Measurements from ENCODE around the gene BRIP1.

BRIP1 gene

DNA sequence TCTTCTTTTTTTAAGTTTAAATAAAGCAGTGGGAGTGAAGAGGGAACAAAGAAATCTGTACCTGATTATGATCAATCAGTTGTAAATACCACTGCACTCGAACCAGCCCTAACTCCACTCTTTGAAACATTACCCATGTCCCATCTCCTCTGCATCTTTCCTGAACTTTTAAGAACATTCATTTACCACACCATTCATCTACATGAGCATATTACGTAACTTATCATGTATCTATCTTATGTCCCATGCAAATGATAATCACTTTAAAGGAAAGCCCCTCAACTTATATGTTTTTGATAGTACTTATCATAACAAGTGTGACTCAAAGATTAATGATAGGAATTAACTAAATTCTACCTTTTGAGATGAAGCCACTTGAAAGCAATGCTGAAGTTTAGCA lies 10.7 kb upstream of the BRIP1 start:
- H3K4ac ChIP-seq (ENCODE audit: low read depth, low read length), result no peak overlapping the region
- no peak overlapping the region for H3K27ac ChIP-seq (ENCODE audit: low read depth, low read length)
- WGBS (ENCODE audit: extremely low coverage, insufficient coverage, low lambda C conversion rate), result no CpG with 5 or more reads among the region's 2 CpGs
- no peaks in the 10 kb centered on the region for H3K4me1 ChIP-seq (ENCODE audit: control insufficient read depth, low read depth, low read length)
- no peak overlapping the region for H3K18ac ChIP-seq (ENCODE audit: low read length)
- H4K8ac ChIP-seq (ENCODE audit: low read depth, low read length), result no peak overlapping the region
- H3K9ac ChIP-seq (ENCODE audit: low read length), result no peak overlapping the region
- no peaks in the 10 kb centered on the region for H3K27me3 ChIP-seq (ENCODE audit: insufficient read depth, low read length, poor library complexity)
- no peak overlapping the region for H3K56ac ChIP-seq (ENCODE audit: low read length)
- no peaks in the 10 kb centered on the region for H3K79me1 ChIP-seq (ENCODE audit: low read length)
- no peak overlapping the region for H3K23ac ChIP-seq (ENCODE audit: low read length)
- no peak overlapping the region for H2BK15ac ChIP-seq (replicated peaks; ENCODE audit: low read depth)
- H2BK120ac ChIP-seq (ENCODE audit: low read depth, low read length), result no peak overlapping the region
- no peak overlapping the region for H2AK5ac ChIP-seq (ENCODE audit: low read length)
- no peak overlapping the region for H3K4me3 ChIP-seq (ENCODE audit: low read length)
- H3K79me2 ChIP-seq (ENCODE audit: control insufficient read depth, insufficient read depth, low read length), result no peaks in the 10 kb centered on the region
- H3K4me2 ChIP-seq (ENCODE audit: low read length), result no peak overlapping the region
- no peak overlapping the region for H2BK5ac ChIP-seq (ENCODE audit: low read length)
- DNase-seq, result no peak
- H3K36me3 ChIP-seq (ENCODE audit: control insufficient read depth, insufficient read depth, low read length), result no peaks in the 10 kb centered on the region
- H4K5ac ChIP-seq (ENCODE audit: low read length), result no peak overlapping the region

- H3K56ac ChIP-seq (ENCODE audit: low read length), result no peak overlapping the region
- H4K8ac ChIP-seq (ENCODE audit: low read depth, low read length), result no peak overlapping the region
- no peak overlapping the region for H3K18ac ChIP-seq (ENCODE audit: low read length)
- no CpG with 5 or more reads among the region's 3 CpGs for WGBS (ENCODE audit: extremely low coverage, insufficient coverage, low lambda C conversion rate)
- no peak overlapping the region for H2BK15ac ChIP-seq (replicated peaks; ENCODE audit: low read depth)
- no peaks in the 10 kb centered on the region for H3K36me3 ChIP-seq (ENCODE audit: control insufficient read depth, insufficient read depth, low read length)
- no peak overlapping the region for H2BK120ac ChIP-seq (ENCODE audit: low read depth, low read length)
- no peak overlapping the region for H3K27ac ChIP-seq (ENCODE audit: low read depth, low read length)
- H3K4me1 ChIP-seq (ENCODE audit: control insufficient read depth, low read depth, low read length), result no peaks in the 10 kb centered on the region
- H3K23ac ChIP-seq (ENCODE audit: low read length), result no peak overlapping the region
- no peaks in the 10 kb centered on the region for H3K27me3 ChIP-seq (ENCODE audit: insufficient read depth, low read length, poor library complexity)
- no peak overlapping the region for H2AK5ac ChIP-seq (ENCODE audit: low read length)
- H3K4me2 ChIP-seq (ENCODE audit: low read length), result no peak overlapping the region
- H3K79me2 ChIP-seq (ENCODE audit: control insufficient read depth, insufficient read depth, low read length), result no peaks in the 10 kb centered on the region
- H3K4ac ChIP-seq (ENCODE audit: low read depth, low read length), result no peak overlapping the region
- H3K9ac ChIP-seq (ENCODE audit: low read length), result no peak overlapping the region
- no peak overlapping the region for H4K5ac ChIP-seq (ENCODE audit: low read length)
- H3K4me3 ChIP-seq (ENCODE audit: low read length), result no peak overlapping the region
- no peaks in the 10 kb centered on the region for H3K79me1 ChIP-seq (ENCODE audit: low read length)
- DNase-seq, result no peak
- H2BK5ac ChIP-seq (ENCODE audit: low read length), result no peak overlapping the region
Observed at GRCh38 chr17:61872099-61872498, 8.8 kb upstream of the BRIP1 start.

- Histone ChIP-seq H3K18ac (ENCODE audit: low read length) (no peak overlapping the region), H3K27me3 (ENCODE audit: insufficient read depth, low read length, poor library complexity) (no peaks in the 10 kb centered on the region), H3K79me1 (ENCODE audit: low read length) (no peaks in the 10 kb centered on the region), H3K4ac (ENCODE audit: low read depth, low read length) (no peak overlapping the region), H3K27ac (ENCODE audit: low read depth, low read length) (no peak overlapping the region), H3K36me3 (ENCODE audit: control insufficient read depth, insufficient read depth, low read length) (no peaks in the 10 kb centered on the region), H3K79me2 (ENCODE audit: control insufficient read depth, insufficient read depth, low read length) (no peaks in the 10 kb centered on the region), H4K5ac (ENCODE audit: low read length) (no peak overlapping the region), H3K56ac (ENCODE audit: low read length) (no peak overlapping the region), H3K9ac (ENCODE audit: low read length) (no peak overlapping the region), H2BK120ac (ENCODE audit: low read depth, low read length) (no peak overlapping the region), H3K4me3 (ENCODE audit: low read length) (no peak overlapping the region), H4K8ac (ENCODE audit: low read depth, low read length) (no peak overlapping the region), H3K23ac (ENCODE audit: low read length) (no peak overlapping the region), H2AK5ac (ENCODE audit: low read length) (no peak overlapping the region), H3K4me2 (ENCODE audit: low read length) (no peak overlapping the region), H2BK15ac (replicated peaks; ENCODE audit: low read depth) (no peak overlapping the region), H3K4me1 (ENCODE audit: control insufficient read depth, low read depth, low read length) (no peaks in the 10 kb centered on the region), H2BK5ac (ENCODE audit: low read length) (no peak overlapping the region)
- DNase-seq, result no peak
- no CpG with 5 or more reads among the region's 3 CpGs for WGBS (ENCODE audit: extremely low coverage, insufficient coverage, low lambda C conversion rate)
Observed at GRCh38 chr17:61869138-61869537, 5.8 kb upstream of the BRIP1 start.

DNA sequence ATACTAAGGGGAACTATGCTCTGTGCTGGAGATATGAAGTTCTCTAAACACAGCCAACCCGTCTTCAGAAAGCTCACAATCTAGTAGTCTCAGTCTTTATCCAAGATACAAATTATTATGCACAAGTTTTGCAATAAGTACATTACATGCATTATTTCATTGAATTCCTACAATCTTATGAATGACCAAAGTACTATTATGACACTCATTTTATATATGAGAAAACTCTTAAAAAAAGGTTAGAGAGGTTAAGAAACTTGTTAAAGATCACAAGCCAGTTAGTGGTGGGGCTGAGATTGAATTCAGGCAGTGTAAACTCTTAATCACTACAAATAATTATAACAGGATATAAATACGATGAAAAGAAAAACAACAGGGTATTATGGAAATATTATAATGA lies 4.7 kb upstream of the BRIP1 start:
- Histone ChIP-seq H4K8ac (ENCODE audit: low read depth, low read length) (no peak overlapping the region), H2AK5ac (ENCODE audit: low read length) (no peak overlapping the region), H3K23ac (ENCODE audit: low read length) (no peak overlapping the region), H2BK5ac (ENCODE audit: low read length) (no peak overlapping the region), H3K27ac (ENCODE audit: low read depth, low read length) (no peak overlapping the region), H3K79me1 (ENCODE audit: low read length) (no peaks in the 10 kb centered on the region), H3K4me3 (ENCODE audit: low read length) (no peak overlapping the region), H3K9ac (ENCODE audit: low read length) (no peak overlapping the region), H3K56ac (ENCODE audit: low read length) (no peak overlapping the region), H3K4me2 (ENCODE audit: low read length) (no peak overlapping the region), H4K5ac (ENCODE audit: low read length) (no peak overlapping the region), H3K36me3 (ENCODE audit: control insufficient read depth, insufficient read depth, low read length) (no peaks in the 10 kb centered on the region), H3K79me2 (ENCODE audit: control insufficient read depth, insufficient read depth, low read length) (no peaks in the 10 kb centered on the region), H3K4me1 (ENCODE audit: control insufficient read depth, low read depth, low read length) (no peaks in the 10 kb centered on the region), H3K4ac (ENCODE audit: low read depth, low read length) (no peak overlapping the region), H3K18ac (ENCODE audit: low read length) (no peak overlapping the region), H2BK120ac (ENCODE audit: low read depth, low read length) (no peak overlapping the region), H3K27me3 (ENCODE audit: insufficient read depth, low read length, poor library complexity) (no peaks in the 10 kb centered on the region), H2BK15ac (replicated peaks; ENCODE audit: low read depth) (no peak overlapping the region)
- no peak for DNase-seq
- no CpG with 5 or more reads among the region's 2 CpGs for WGBS (ENCODE audit: extremely low coverage, insufficient coverage, low lambda C conversion rate)

DNA sequence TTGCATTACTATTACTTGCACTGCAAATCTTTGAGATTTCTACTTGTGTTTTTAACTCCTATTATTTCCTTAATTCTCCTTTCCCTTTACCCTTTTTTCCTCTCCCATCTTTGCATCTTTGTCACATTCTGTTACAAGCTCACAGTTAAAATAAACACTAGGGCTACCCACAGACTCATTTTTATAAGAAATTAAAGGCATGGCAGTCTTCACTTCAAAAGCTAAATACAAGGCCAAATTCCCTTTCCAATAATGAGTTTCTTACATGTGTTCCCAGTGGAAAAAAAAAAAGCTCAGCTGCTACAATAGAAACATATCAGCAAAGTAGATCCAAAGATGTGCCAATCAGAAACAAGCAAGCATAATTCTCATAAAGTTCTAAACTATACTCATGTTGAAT lies 3.7 kb upstream of the BRIP1 start:
- Histone ChIP-seq H2BK120ac (ENCODE audit: low read depth, low read length) (no peak overlapping the region), H3K79me1 (ENCODE audit: low read length) (no peaks in the 10 kb centered on the region), H2BK15ac (replicated peaks; ENCODE audit: low read depth) (no peak overlapping the region), H3K79me2 (ENCODE audit: control insufficient read depth, insufficient read depth, low read length) (no peaks in the 10 kb centered on the region), H3K23ac (ENCODE audit: low read length) (no peak overlapping the region), H2BK5ac (ENCODE audit: low read length) (no peak overlapping the region), H3K18ac (ENCODE audit: low read length) (no peak overlapping the region), H3K56ac (ENCODE audit: low read length) (no peak overlapping the region), H3K4ac (ENCODE audit: low read depth, low read length) (no peak overlapping the region), H3K27me3 (ENCODE audit: insufficient read depth, low read length, poor library complexity) (no peaks in the 10 kb centered on the region), H3K9ac (ENCODE audit: low read length) (no peak overlapping the region), H3K27ac (ENCODE audit: low read depth, low read length) (no peak overlapping the region), H3K4me2 (ENCODE audit: low read length) (no peak overlapping the region), H3K4me3 (ENCODE audit: low read length) (no peak overlapping the region), H2AK5ac (ENCODE audit: low read length) (no peak overlapping the region), H4K8ac (ENCODE audit: low read depth, low read length) (no peak overlapping the region), H3K36me3 (ENCODE audit: control insufficient read depth, insufficient read depth, low read length) (no peaks in the 10 kb centered on the region), H4K5ac (ENCODE audit: low read length) (no peak overlapping the region), H3K4me1 (ENCODE audit: control insufficient read depth, low read depth, low read length) (peaks cover 2% of the 10 kb centered on the region)
- no peak for DNase-seq

GRCh38 chr17:61863801-61864126 lies 436 bp upstream of the BRIP1 start:
- Histone ChIP-seq H3K4me1 (ENCODE audit: control insufficient read depth, low read depth, low read length) (peaks cover 2% of the 10 kb centered on the region), H3K56ac (ENCODE audit: low read length) (peak overlapping the region; percentile 69), H3K27ac (ENCODE audit: low read depth, low read length) (no peak overlapping the region), H2BK120ac (ENCODE audit: low read depth, low read length) (no peak overlapping the region), H3K27me3 (ENCODE audit: insufficient read depth, low read length, poor library complexity) (no peaks in the 10 kb centered on the region), H3K9ac (ENCODE audit: low read length) (peak overlapping the region; percentile 78), H3K4ac (ENCODE audit: low read depth, low read length) (peak overlapping the region; percentile 85), H3K23ac (ENCODE audit: low read length) (no peak overlapping the region), H3K36me3 (ENCODE audit: control insufficient read depth, insufficient read depth, low read length) (no peaks in the 10 kb centered on the region), H2AK5ac (ENCODE audit: low read length) (no peak overlapping the region), H4K5ac (ENCODE audit: low read length) (no peak overlapping the region), H3K18ac (ENCODE audit: low read length) (no peak overlapping the region), H3K4me3 (ENCODE audit: low read length) (peak overlapping the region; percentile 55), H3K79me2 (ENCODE audit: control insufficient read depth, insufficient read depth, low read length) (no peaks in the 10 kb centered on the region), H3K79me1 (ENCODE audit: low read length) (no peaks in the 10 kb centered on the region), H2BK15ac (replicated peaks; ENCODE audit: low read depth) (no peak overlapping the region), H4K8ac (ENCODE audit: low read depth, low read length) (no peak overlapping the region), H2BK5ac (ENCODE audit: low read length) (no peak overlapping the region), H3K4me2 (ENCODE audit: low read length) (peak overlapping the region; percentile 71)
- DNase-seq, result no peak
- no CpG with 5 or more reads among the region's 8 CpGs for WGBS (ENCODE audit: extremely low coverage, insufficient coverage, low lambda C conversion rate)
